ENCODE data around the gene PDIA5.

Gene PDIA5

GRCh38 chr3:123154020-123154985 lies 87.5 kb downstream of the PDIA5 start:
- H3K27me3 Mint-ChIP-seq = no peaks in the 10 kb centered on the region
- DNase-seq (ENCODE audit: low spot score in 2 of 2) = no peak
- H3K9me3 Mint-ChIP-seq = peaks cover 9% of the 10 kb centered on the region
- no peak for ATAC-seq (ENCODE audit: low read depth)
- H3K4me3 Mint-ChIP-seq = no peak overlapping the region
- peaks cover 9% of the 10 kb centered on the region for H3K4me1 Mint-ChIP-seq
- no peak overlapping the region for H3K27ac Mint-ChIP-seq
- peaks cover 16% of the 10 kb centered on the region for H3K36me3 Mint-ChIP-seq

GRCh38 chr3:123155471-123156011 lies 88.7 kb downstream of the PDIA5 start:
- no peak for DNase-seq (ENCODE audit: low spot score in 2 of 2)
- peaks cover 18% of the 10 kb centered on the region for H3K36me3 Mint-ChIP-seq
- peaks cover 9% of the 10 kb centered on the region for H3K9me3 Mint-ChIP-seq
- peaks cover 9% of the 10 kb centered on the region for H3K4me1 Mint-ChIP-seq
- no peak for ATAC-seq (ENCODE audit: low read depth)
- H3K27ac Mint-ChIP-seq = no peak overlapping the region
- no peaks in the 10 kb centered on the region for H3K27me3 Mint-ChIP-seq
- H3K4me3 Mint-ChIP-seq = no peak overlapping the region

- Mint-ChIP-seq H3K36me3 (peaks cover 13% of the 10 kb centered on the region), H3K4me1 (peaks cover 9% of the 10 kb centered on the region), H3K27me3 (no peaks in the 10 kb centered on the region), H3K9me3 (peaks cover 5% of the 10 kb centered on the region), H3K27ac (no peak overlapping the region), H3K4me3 (no peak overlapping the region)
- no peak for DNase-seq (ENCODE audit: low spot score in 2 of 2)
- ATAC-seq (ENCODE audit: low read depth) = no peak
Measured at GRCh38 chr3:123156276-123156995, 89.6 kb downstream of the PDIA5 start.

- no peak for ATAC-seq (ENCODE audit: low read depth)
- Mint-ChIP-seq H3K36me3 (peaks cover 7% of the 10 kb centered on the region), H3K27ac (no peak overlapping the region), H3K27me3 (no peaks in the 10 kb centered on the region), H3K4me1 (peaks cover 9% of the 10 kb centered on the region), H3K4me3 (no peak overlapping the region), H3K9me3 (peaks cover 2% of the 10 kb centered on the region)
- DNase-seq (ENCODE audit: low spot score in 2 of 2) = no peak
Measured at GRCh38 chr3:123157209-123157597, 90.4 kb downstream of the PDIA5 start.

- H3K36me3 Mint-ChIP-seq = peaks cover 7% of the 10 kb centered on the region
- peaks cover 6% of the 10 kb centered on the region for H3K4me1 Mint-ChIP-seq
- no peaks in the 10 kb centered on the region for H3K9me3 Mint-ChIP-seq
Measured at GRCh38 chr3:123157598-123158287, 90.9 kb downstream of the PDIA5 start.

GRCh38 chr3:123158330-123158729 lies 91.5 kb downstream of the PDIA5 start:
- H3K36me3 Mint-ChIP-seq = peaks cover 9% of the 10 kb centered on the region
- H3K27ac Mint-ChIP-seq = no peak overlapping the region
- H3K9me3 Mint-ChIP-seq = no peaks in the 10 kb centered on the region
- H3K4me1 Mint-ChIP-seq = peaks cover 2% of the 10 kb centered on the region
- no peak for ATAC-seq (ENCODE audit: low read depth)
- no peaks in the 10 kb centered on the region for H3K27me3 Mint-ChIP-seq
- H3K4me3 Mint-ChIP-seq = no peak overlapping the region
- DNase-seq (ENCODE audit: low spot score in 2 of 2) = no peak

More at GRCh38 chr3:123157598-123158287, 90.9 kb downstream of the PDIA5 start:
- ATAC-seq (ENCODE audit: low read depth) (no peak), DNase-seq (ENCODE audit: low spot score in 2 of 2) (no peak)
- Mint-ChIP-seq H3K27ac (no peak overlapping the region), H3K4me3 (no peak overlapping the region), H3K27me3 (no peaks in the 10 kb centered on the region)

GRCh38 chr3:123158899-123159390 lies 92.1 kb downstream of the PDIA5 start:
- Mint-ChIP-seq H3K27ac (no peak overlapping the region), H3K4me3 (no peak overlapping the region), H3K9me3 (no peaks in the 10 kb centered on the region), H3K36me3 (peaks cover 11% of the 10 kb centered on the region), H3K4me1 (peaks cover 2% of the 10 kb centered on the region), H3K27me3 (no peaks in the 10 kb centered on the region)
- ATAC-seq (ENCODE audit: low read depth) = no peak
- no peak for DNase-seq (ENCODE audit: low spot score in 2 of 2)

- peaks cover 2% of the 10 kb centered on the region for H3K9me3 Mint-ChIP-seq
- no peaks in the 10 kb centered on the region for H3K4me1 Mint-ChIP-seq
- H3K27ac Mint-ChIP-seq = no peak overlapping the region
- ATAC-seq (ENCODE audit: low read depth) (no peak), DNase-seq (ENCODE audit: low spot score in 2 of 2) (no peak)
- peaks cover 18% of the 10 kb centered on the region for H3K36me3 Mint-ChIP-seq
- H3K27me3 Mint-ChIP-seq = no peaks in the 10 kb centered on the region
- no peak overlapping the region for H3K4me3 Mint-ChIP-seq
Measured at GRCh38 chr3:123159926-123160635, 93.3 kb downstream of the PDIA5 start.

GRCh38 chr3:123161167-123161566 lies 94.3 kb downstream of the PDIA5 start:
- H3K36me3 Mint-ChIP-seq = peaks cover 18% of the 10 kb centered on the region

GRCh38 chr3:123163141-123163540 lies 96.3 kb downstream of the PDIA5 start:
- H3K9me3 Mint-ChIP-seq = peaks cover 6% of the 10 kb centered on the region
- no peak overlapping the region for H3K4me3 Mint-ChIP-seq
- no peaks in the 10 kb centered on the region for H3K4me1 Mint-ChIP-seq
- H3K27ac Mint-ChIP-seq = no peak overlapping the region
- H3K36me3 Mint-ChIP-seq = peaks cover 23% of the 10 kb centered on the region
- DNase-seq (ENCODE audit: low spot score in 2 of 2) = no peak
- H3K27me3 Mint-ChIP-seq = no peaks in the 10 kb centered on the region
- ATAC-seq (ENCODE audit: low read depth) = no peak

More at GRCh38 chr3:123161167-123161566, 94.3 kb downstream of the PDIA5 start:
- Mint-ChIP-seq H3K4me3 (no peak overlapping the region), H3K27ac (no peak overlapping the region), H3K4me1 (no peaks in the 10 kb centered on the region), H3K27me3 (no peaks in the 10 kb centered on the region), H3K9me3 (peaks cover 2% of the 10 kb centered on the region)
- DNase-seq (ENCODE audit: low spot score in 2 of 2) = no peak
- no peak for ATAC-seq (ENCODE audit: low read depth)

- Mint-ChIP-seq H3K27ac (no peak overlapping the region), H3K36me3 (peaks cover 26% of the 10 kb centered on the region), H3K27me3 (no peaks in the 10 kb centered on the region), H3K9me3 (peaks cover 6% of the 10 kb centered on the region), H3K4me3 (no peak overlapping the region), H3K4me1 (no peaks in the 10 kb centered on the region)
- DNase-seq (ENCODE audit: low spot score in 2 of 2) (no peak), ATAC-seq (ENCODE audit: low read depth) (no peak)
Measured at GRCh38 chr3:123165163-123165562, 98.3 kb downstream of the PDIA5 start.

GRCh38 chr3:123167686-123168085 lies 100.9 kb downstream of the PDIA5 start:
- Mint-ChIP-seq H3K27ac (no peak overlapping the region), H3K27me3 (no peaks in the 10 kb centered on the region), H3K36me3 (peaks cover 21% of the 10 kb centered on the region), H3K9me3 (peaks cover 6% of the 10 kb centered on the region), H3K4me1 (no peaks in the 10 kb centered on the region), H3K4me3 (no peak overlapping the region)
- DNase-seq (ENCODE audit: low spot score in 2 of 2) (no peak), ATAC-seq (ENCODE audit: low read depth) (no peak)

GRCh38 chr3:123168122-123168521 lies 101.3 kb downstream of the PDIA5 start:
- H3K36me3 Mint-ChIP-seq = peaks cover 19% of the 10 kb centered on the region

More at GRCh38 chr3:123168122-123168521, 101.3 kb downstream of the PDIA5 start:
- no peak overlapping the region for H3K27ac Mint-ChIP-seq
- no peak for ATAC-seq (ENCODE audit: low read depth)
- H3K4me3 Mint-ChIP-seq = no peak overlapping the region
- H3K9me3 Mint-ChIP-seq = peaks cover 6% of the 10 kb centered on the region
- no peaks in the 10 kb centered on the region for H3K4me1 Mint-ChIP-seq
- no peak for DNase-seq (ENCODE audit: low spot score in 2 of 2)
- no peaks in the 10 kb centered on the region for H3K27me3 Mint-ChIP-seq
